SK-N-SH treated with all-trans-retinoic acid at 6 μM for 48 hours (cell line): ENCODE results near the gene KCNJ18.
"Not testable (repeated sequence)": the region's sequence is repeated elsewhere in the genome, so short reads cannot be mapped to it uniquely, and the experiment has no call there.

Experiments
- ARNTL ChIP-seq: fragments of 450-650 bp; formaldehyde crosslinking; IDR thresholded peaks from 2 replicates; pipeline ENCODE4 v1.5.0; 2020; ENCODE audit warnings: low read depth, mild to moderate bottlenecking, moderate library complexity, borderline replicate concordance
- BACH2 ChIP-seq: fragments of 250-450 bp; sonication (Bioruptor Pico); IDR thresholded peaks from 2 replicates; pipeline ENCODE4 v1.9.0; 2021; ENCODE audit warnings: mild to moderate bottlenecking, borderline replicate concordance
- CREB5 ChIP-seq: fragments of 250-450 bp; sonication (Bioruptor Pico); IDR thresholded peaks from 2 replicates; pipeline ENCODE4 v1.5.1; 2020; ENCODE audit warnings: low read depth, mild to moderate bottlenecking, moderate library complexity
- CSDC2 ChIP-seq: fragments of 250-450 bp; sonication (Bioruptor Pico); IDR thresholded peaks from 2 replicates; pipeline ENCODE4 v1.5.0; 2020; ENCODE audit warnings: mild to moderate bottlenecking, moderate library complexity
- GLIS3 ChIP-seq: fragments of 250-450 bp; sonication (Bioruptor Pico); IDR thresholded peaks from 2 replicates; pipeline ENCODE4 v1.5.0; 2020; ENCODE audit warnings: mild to moderate bottlenecking, moderate library complexity
- POU6F1 ChIP-seq: fragments of 250-450 bp; sonication (Bioruptor Pico); IDR thresholded peaks from 2 replicates; pipeline ENCODE4 v1.8.0; 2021; ENCODE audit warnings: low read depth, mild to moderate bottlenecking, moderate library complexity, borderline replicate concordance
- RARB ChIP-seq: fragments of 250-450 bp; sonication (Bioruptor Pico); IDR thresholded peaks from 2 replicates; pipeline ENCODE4 v1.8.0; 2021; ENCODE audit warnings: mild to moderate bottlenecking, moderate library complexity
- TSHZ2 ChIP-seq: fragments of 250-450 bp; sonication (Bioruptor Pico); IDR thresholded peaks from 2 replicates; pipeline ENCODE4 v1.5.0; 2020; ENCODE audit warnings: mild to moderate bottlenecking, moderate library complexity
- ZC3H10 ChIP-seq: fragments of 250-450 bp; sonication (Bioruptor Pico); IDR thresholded peaks from 2 replicates; pipeline ENCODE4 v1.5.1; 2021; ENCODE audit warnings: mild to moderate bottlenecking, moderate library complexity
- ZFP3 ChIP-seq: fragments of 250-450 bp; sonication (Bioruptor Pico); IDR thresholded peaks from 2 replicates; pipeline ENCODE4 v1.5.0; 2020; ENCODE audit warnings: mild to moderate bottlenecking, moderate library complexity
- ZFP30 ChIP-seq: fragments of 450-650 bp; formaldehyde crosslinking; IDR thresholded peaks from 2 replicates; pipeline ENCODE4 v1.5.0; 2022; ENCODE audit warnings: mild to moderate bottlenecking, moderate library complexity
- TF ChIP-seq, protein P1 (sequence below): fragments of 250-450 bp; sonication (Bioruptor Pico); IDR thresholded peaks from 2 replicates; pipeline ENCODE4 v1.8.0; 2020; ENCODE audit warnings: mild to moderate bottlenecking, moderate library complexity, borderline replicate concordance
- TF ChIP-seq, protein P2 (sequence below): fragments of 250-450 bp; sonication (Bioruptor Pico); IDR thresholded peaks from 2 replicates; pipeline ENCODE4 v1.5.1; 2021; ENCODE audit warnings: mild to moderate bottlenecking, moderate library complexity

GRCh38 chr17:21663614-21664474 lies 28.5 kb upstream of the KCNJ18 start:
- not testable (repeated sequence) for TF ChIP-seq RARB (CRISPR knock-in tag); POU6F1 (CRISPR knock-in tag); GLIS3; ZC3H10 (CRISPR knock-in tag); CSDC2 (CRISPR knock-in tag); ARNTL; TSHZ2 (CRISPR knock-in tag); CREB5 (CRISPR knock-in tag); BACH2 (CRISPR knock-in tag); ZFP30 (CRISPR knock-in tag); ZFP3 (CRISPR knock-in tag)
- TF ChIP-seq, protein P1, sequence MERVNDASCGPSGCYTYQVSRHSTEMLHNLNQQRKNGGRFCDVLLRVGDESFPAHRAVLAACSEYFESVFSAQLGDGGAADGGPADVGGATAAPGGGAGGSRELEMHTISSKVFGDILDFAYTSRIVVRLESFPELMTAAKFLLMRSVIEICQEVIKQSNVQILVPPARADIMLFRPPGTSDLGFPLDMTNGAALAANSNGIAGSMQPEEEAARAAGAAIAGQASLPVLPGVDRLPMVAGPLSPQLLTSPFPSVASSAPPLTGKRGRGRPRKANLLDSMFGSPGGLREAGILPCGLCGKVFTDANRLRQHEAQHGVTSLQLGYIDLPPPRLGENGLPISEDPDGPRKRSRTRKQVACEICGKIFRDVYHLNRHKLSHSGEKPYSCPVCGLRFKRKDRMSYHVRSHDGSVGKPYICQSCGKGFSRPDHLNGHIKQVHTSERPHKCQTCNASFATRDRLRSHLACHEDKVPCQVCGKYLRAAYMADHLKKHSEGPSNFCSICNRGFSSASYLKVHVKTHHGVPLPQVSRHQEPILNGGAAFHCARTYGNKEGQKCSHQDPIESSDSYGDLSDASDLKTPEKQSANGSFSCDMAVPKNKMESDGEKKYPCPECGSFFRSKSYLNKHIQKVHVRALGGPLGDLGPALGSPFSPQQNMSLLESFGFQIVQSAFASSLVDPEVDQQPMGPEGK (CRISPR knock-in tag) = not testable (repeated sequence)
- TF ChIP-seq, protein P2, sequence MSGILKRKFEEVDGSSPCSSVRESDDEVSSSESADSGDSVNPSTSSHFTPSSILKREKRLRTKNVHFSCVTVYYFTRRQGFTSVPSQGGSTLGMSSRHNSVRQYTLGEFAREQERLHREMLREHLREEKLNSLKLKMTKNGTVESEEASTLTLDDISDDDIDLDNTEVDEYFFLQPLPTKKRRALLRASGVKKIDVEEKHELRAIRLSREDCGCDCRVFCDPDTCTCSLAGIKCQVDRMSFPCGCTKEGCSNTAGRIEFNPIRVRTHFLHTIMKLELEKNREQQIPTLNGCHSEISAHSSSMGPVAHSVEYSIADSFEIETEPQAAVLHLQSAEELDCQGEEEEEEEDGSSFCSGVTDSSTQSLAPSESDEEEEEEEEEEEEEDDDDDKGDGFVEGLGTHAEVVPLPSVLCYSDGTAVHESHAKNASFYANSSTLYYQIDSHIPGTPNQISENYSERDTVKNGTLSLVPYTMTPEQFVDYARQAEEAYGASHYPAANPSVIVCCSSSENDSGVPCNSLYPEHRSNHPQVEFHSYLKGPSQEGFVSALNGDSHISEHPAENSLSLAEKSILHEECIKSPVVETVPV (CRISPR knock-in tag) = not testable (repeated sequence)
